ENCODE data around the gene ATRNL1.

The ATRNL1 gene

DNA sequence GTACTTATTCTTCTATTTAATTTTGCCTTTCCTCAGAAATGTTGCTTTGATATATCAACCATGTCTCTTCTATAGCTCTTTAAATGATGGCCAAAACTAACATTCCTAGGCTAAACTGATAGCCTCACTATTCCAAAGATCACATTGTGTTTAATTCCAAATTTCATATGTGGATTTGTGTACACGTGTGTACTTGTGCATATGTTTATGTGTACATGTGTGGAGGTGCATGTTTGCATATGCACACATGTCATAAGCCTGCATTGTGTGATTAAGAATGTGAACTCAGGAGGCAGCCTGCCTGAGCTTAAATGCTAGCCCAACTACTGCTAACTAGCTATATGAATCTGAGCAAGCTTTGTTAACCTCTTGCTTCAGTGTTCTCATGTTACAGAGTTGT is 753.4 kb downstream of the ATRNL1 start:
- no peak for DNase-seq (ENCODE audit: low spot score)

DNA sequence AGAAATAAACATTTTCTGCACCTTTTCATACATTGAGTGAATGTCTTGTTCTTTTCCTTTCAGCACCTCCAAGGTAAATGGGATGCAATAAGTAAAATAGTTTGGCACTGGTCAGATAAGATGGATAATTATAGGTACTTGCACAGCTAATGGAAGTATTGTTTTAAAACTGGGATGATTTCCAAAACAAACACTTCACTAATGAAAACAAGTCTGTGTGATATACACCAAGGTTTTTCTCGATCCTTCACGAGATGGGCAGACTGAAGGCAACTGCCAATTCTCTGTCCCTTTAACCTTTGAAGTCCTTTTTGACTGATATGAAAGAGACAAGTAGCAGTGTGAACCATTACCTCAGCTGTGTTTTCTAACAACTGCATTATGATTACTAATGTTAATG is 756.0 kb downstream of the ATRNL1 start:
- no peak for DNase-seq (ENCODE audit: low spot score)

DNA sequence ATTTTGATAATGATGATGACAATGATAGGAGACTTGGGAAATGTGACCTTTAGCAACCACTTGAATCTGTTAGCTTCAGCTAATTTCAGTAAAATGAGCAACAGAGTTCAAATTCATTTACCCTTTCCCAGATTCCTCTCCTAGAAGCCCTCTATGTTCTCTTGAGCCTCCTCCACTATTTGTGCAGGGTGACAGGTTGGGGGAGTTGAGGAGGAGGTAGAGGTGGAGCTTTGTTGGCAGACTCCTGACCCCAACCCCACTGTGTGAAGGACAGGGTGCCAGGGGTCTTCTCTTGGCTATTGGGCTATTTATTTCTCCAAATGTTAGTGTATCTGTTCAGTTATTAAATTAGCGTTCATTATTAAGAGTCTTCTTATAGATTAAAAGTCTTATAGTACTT is 757.5 kb downstream of the ATRNL1 start:
- DNase-seq (ENCODE audit: low spot score), result no peak

DNA sequence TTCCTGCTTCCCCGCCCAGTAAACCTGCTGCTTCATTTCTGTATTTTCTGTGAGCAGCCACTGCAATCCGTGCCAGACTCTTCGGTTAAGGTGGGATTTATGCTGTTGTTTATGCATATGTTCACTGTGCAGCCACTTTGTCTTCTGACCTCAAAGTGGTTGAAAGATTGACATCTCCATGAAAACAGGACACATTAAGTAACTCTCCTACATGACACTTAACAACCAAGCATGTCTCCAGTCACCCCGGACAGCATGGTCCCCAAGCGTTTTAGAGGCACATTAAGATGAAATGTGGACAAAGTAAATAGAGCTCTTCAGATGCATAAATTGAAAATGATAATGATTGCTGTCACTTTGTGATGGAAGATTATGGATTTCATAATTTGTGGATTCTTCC is 758.5 kb downstream of the ATRNL1 start:
- no peak for DNase-seq (ENCODE audit: low spot score)

DNA sequence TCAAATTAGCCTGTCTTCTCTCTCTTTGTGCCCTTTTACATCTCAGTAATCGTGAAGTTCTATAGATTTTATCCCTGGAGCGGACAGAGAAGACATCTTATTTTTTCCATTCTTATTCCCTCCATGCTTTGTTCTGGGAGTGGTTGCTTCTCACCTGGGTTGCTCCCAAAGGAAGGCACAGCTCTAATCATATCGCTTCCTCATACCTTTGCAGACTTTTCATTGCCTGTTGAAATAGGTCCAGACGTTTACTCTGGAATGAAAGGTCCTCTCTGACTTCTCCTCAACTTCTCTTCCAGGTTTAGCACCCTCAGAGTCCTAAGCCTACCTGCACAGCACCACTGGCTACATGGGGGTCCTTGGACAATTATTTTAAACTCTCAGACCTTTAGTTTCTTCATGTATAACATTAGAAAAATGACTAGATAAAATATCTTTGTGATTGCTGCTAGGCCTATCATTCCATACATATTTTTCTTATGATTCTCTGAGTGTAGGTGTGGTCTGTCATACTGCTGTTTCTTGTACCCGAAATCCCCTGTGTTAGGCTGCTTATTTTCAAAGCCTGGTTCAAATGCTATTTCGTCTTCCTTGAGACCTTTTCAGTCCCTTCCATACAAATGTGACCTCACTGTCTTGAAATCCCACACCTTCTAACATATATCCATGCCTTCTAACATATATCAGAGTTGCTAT is 761.7 kb downstream of the ATRNL1 start:
- no peak for DNase-seq (ENCODE audit: low spot score)

DNA sequence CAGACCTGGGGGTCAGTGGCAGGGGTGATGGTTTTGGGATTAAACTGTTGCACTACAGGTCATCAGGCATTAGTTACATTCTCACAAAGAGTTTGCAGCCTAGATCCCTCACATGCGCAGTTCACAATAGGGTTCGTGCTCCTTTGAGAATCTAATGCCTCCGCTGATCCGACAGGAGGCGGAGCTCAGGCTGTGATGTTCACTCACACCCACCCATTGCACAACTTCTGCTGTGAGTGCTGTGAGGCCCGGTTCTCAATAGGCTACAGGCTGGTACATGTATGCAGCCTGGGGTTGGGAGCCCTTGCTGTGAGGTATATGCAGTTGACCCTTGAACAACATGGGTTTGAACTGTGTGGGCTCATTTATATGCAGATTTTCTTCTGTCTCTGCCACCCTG is 763.4 kb downstream of the ATRNL1 start:
- no peak for DNase-seq (ENCODE audit: low spot score)

DNA sequence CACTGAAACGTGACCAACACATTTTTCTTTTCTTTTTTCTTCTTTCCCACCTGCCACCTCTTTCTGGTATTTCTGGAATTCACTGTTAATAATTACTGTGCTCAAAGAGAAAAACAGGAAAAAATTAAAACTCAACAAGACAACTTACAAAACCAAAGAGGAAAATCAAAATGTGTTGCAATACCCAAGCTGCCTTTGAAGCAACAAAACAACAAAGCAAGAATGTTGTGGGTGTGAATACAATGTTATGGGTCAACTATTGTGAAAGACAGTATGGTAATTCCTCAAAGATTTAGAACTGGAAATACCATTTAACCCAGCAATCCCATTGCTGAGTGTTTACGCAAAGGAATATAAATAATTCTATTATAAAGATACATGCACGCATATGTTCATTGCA is 764.7 kb downstream of the ATRNL1 start:
- no peak for DNase-seq (ENCODE audit: low spot score)

DNA sequence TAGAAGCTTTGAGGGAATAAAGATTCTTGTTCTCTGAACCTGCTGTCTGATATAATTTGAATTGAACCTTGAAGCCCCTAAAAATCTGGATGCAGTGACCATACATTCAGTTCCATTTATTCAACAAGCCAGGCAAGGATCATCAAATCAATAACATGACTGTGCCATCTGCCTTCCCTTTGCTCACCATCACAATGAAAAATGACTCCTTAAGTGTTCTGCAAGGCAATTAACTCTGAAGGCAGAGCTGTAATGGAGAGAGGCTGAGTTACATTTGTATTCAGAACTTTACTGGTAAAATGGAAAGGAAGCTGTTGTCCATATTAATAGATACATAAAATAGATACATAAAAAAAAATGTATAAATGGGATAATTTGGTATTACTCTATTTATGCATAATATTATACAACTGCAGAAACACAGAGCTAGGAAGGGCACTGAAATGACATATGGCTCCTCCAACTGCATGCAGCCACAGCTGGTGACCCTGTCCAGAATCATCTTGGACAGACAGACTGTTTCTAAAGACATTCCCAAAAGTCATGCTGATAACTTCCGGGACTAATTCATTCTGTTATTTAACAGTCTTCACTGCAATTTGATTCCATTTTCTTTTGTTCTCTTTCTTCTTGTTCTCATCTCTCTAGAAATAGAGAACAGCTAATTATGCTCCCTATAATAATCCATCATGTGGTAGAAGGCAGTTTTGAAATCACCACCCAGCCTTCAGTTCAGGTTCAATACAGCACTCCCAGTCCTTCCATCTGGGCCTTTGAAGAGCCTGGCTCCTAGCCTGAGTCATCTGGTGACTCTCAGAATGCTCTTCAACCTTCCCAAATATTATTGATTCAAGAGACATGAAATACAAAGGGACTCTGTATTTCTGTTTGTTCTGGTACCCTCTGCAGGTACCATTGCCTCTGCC is 767.3 kb downstream of the ATRNL1 start:
- DNase-seq (ENCODE audit: low spot score), result no peak

DNA sequence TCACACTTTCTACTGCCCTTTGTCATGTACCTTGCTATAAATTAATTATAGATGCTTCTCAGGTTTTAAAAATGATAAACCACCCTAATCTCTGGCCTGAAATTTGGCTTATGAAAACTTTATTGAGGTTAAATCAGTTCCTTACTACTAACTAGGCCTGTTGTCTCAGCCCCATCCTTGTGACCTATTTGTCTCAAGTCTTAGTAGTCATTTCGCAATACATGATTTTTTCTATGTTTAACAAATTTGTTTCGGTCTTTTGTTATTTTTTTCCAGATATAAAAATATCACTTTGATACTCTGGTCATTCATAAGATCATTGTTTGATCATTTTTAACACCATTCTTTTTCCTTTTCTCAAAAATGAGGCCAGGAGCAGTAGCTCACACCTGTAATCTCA is 768.3 kb downstream of the ATRNL1 start:
- DNase-seq (ENCODE audit: low spot score), result no peak

DNA sequence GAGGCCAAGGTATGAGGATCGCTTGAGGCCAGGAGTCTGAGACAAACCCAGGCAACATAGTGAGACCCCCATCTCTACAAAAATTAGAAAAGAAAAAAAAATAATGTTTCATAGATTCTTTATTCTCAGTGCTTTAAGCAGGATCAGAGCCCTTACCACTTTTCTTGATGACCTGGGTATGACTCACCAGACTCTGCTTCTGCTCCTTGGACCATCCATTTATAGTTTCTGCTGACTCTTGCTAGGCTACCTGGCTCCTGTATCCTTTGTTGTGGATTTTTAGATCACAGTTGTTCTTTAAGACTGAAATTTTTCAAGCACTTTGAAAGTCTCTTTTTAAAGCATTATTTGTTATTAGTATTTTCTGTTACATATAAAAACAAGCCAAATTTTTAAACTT is 768.7 kb downstream of the ATRNL1 start:
- peak; percentile 1 for DNase-seq (ENCODE audit: low spot score)

DNA sequence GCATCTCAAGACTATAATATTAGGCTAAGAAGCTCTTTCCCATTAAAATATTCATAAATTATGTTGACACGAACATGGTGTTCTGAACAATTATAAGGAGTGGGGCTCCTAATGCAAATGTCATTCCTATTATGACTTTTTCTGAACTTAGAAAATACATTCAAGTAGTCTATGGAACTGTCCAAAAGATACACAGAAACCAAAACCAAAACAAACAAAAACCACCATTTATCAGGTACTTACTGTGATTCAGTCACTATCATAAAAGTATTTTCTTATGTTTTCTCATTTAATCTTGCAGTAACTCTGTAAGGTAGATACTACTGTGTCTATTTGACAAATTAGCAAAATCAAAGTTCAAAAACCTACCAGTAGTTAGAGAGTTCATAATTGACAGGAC is 773.0 kb downstream of the ATRNL1 start:
- DNase-seq (ENCODE audit: low spot score), result no peak

DNA sequence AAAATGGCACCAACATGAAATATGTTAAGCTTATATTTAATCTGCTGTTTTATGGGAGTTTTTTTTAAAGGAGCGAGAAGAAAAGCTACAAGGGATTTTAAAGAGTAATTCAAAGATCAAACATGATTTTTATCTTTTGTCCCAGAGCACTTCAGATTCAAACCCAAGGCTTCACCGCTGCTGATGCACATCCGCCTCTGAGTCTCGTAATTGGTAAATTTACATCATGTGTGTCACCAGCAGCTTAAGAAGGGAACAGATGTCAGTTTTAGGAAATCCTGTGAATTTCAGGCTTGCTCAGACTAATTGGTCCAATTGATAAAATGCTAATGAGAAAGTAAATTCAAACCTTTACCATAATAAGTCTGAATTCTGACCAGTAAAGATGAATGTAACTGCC is 773.5 kb downstream of the ATRNL1 start:
- DNase-seq (ENCODE audit: low spot score), result no peak

DNA sequence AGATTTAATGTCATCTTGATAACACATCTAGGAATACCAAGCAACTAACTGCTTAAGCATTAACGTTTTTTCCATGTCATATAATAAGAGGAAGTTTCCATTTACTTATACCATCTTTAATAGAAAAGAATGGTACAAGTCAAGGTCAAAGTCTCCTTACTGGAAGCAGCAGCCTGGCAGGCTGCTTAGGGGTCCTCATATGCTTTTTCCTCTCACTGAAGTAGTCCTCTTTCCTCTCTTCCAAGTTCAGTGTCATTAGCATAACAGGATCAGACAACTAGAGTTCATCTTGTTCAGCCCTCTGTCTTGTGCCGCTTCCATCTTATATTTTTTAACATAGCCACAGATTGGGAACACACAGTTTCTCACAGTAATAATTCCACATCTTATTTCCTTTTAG is 774.1 kb downstream of the ATRNL1 start:
- DNase-seq (ENCODE audit: low spot score), result no peak

DNA sequence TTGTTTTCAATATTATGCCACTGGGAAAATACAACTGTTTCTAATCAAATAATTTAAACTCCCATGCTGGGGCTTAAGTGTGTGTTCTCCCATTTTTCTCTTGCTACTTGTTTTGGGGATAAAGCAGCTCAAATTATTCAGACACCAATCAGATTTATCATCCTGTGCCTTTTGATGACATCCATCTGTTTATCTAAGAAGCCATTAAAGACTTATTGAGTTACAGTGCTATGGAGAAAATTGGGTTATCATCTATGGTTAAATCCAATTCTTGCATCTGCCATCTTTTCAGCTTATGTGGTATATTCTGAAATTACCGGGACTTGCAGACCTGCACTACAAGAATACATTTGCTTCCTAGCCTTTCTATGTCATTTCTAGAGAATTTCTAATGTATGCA is 778.7 kb downstream of the ATRNL1 start:
- DNase-seq (ENCODE audit: low spot score), result no peak

DNA sequence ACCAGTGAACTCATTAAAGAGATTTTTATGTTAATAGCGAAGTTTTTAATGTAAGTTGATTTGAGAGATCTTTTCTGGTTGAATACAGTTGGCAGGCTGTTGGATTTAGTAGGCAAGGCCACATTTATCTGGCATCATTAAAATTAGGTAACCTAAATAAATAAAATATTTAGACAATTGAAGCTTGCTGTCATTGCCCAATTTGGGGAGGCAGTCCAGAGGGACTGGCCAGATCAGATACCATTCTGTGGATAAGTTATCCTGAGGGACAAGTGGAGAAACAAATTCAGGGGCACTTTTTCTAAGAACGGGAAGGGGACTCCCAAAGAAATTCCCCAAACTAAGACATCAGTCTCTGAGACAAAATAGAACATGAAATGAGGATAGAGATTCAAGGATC is 782.0 kb downstream of the ATRNL1 start:
- DNase-seq (ENCODE audit: low spot score), result no peak

DNA sequence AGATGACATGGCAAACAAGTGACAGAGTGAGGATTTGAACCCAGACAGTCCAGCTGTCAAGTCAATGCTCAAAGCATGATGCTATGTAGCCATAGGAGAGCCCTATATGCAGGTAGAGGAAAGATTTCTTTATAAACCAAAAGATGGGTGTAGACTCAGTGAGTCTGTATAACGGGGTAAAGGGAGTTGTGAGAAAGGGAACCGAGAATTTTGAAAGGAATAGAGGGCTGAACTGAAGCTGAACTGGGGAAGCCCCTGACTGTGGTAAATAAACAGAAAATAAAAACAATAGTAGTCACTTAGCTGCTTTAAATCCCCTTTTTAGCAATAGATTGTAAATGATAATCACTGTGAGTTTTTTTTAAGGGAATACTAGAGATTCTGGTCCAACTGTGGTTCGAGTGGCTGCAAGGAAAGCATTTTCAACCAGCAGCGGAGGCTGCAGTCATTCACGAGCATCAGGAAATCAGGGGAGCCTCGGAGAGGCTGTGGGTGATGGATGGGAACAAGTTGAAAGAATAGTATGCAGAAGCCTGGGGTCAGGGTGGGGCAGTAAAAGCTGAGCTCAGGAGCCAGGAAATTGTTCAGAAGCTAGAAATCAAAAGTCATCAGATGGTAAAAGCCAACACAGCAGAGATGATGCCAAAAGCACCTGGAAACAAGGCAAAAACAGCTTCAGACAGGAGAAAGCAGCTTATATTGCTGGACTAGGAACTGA is 786.4 kb downstream of the ATRNL1 start:
- DNase-seq (ENCODE audit: low spot score), result no peak

DNA sequence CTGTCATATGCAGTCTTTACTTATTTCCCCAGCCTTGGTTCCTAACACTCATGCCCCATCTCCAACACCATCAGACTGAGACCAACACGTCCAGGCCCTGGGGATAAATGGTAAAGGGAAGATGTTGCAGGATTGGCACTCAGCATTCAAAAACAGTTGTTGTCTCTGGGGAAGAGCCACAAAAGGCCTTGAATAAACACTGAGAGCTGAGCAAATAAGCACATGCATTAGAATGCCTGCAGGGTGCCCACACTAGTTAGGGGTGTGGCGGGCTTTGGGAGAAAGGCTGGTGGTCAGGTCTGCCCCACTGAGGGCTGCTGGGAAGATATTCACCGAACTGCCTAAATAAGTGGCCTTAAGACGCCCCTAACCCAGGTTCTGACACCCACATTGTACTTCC is 788.9 kb downstream of the ATRNL1 start:
- no peak for DNase-seq (ENCODE audit: low spot score)

DNA sequence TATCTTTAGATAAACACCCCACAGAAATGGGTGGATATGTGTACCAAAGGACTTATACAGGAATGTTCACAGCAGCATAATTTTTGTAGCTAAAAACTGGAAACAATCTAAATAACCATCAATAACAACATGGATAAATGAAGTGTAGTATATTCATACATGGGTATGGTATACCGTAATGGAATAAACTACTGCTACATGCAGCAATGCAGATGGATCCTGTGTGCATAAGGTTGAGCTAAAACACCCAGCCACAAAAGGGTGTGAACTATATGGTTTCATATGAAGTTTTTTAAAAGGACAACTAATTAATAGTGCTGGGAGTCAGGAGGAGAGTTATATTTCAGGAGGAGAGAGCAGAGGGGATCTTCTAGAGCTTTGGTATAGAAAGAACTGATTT is 790.2 kb downstream of the ATRNL1 start:
- no peak for DNase-seq (ENCODE audit: low spot score)

DNA sequence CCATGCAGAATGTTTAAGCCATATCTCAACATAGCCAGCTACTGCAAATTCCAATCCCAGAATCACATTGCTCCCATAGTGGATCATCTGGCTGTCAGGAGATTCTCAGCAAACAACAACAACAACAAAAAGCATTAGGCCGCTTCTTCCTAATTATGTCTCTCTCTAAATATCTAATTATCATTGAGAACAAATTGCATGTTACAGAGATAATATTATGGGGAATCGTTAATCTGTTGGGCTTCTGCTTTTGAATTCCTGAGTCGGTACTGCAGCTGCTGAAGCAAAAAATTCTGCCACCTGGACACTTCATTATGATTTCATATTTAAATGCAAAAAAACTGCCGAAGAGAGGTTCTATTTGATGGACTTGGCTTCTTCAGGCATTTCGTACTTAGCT is 791.2 kb downstream of the ATRNL1 start:
- no peak for DNase-seq (ENCODE audit: low spot score)

DNA sequence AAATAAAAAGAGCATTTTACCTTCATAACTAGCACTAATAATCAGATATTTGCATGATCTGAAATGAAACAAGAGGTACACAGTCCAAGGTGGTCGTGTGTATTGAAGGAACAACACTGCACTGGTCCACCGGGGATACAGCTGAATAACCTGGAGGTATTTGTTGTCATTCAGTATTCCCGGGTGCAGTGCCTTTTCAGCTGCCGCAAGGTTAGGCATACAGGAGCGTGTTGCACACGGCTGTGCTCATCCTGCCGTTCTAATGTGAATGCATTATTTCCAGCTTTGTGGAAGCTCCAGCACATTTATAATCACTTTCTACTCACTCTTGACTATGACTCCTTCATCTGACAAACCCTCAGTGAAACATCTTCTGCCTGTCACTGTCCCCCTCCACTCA is 802.0 kb downstream of the ATRNL1 start:
- no peak for DNase-seq (ENCODE audit: low spot score)

DNA sequence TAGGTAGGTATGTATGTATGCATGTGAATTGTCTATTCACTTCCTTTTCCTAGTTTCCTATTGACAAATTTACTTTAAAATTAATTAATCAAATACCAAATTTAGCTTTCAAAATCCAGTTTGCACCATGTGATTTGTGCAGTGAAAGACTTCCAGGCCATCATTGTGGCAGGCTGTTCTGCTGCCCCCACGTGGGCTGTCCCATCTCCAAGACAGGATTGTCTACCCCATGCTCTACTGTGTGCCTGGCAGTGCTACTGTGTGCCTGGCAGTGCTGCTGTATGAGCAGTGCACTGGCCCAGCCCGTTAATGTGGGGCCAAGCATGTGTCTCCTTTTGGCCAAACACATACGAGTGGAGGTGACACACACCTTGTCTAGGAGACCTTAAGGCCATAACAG is 805.1 kb downstream of the ATRNL1 start:
- no peak for DNase-seq (ENCODE audit: low spot score)

DNA sequence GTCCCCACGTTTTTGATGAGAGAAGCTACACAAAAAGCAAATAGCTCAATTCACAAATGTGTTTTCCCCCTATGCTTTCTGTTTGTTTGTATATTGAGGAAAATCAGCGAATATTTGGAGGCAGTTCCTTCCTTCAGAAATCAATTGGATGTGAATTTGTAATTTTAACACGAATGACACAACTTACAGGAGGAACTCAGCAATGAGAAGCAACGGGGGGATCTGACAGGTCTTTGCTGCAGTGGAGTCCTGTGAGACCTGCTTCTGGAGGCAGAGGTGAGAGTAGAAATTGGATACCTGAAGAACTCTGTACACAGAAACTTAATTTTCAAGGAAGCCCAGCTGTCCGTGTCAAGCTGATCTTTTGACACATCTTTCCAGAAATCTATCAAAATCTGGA is 809.4 kb downstream of the ATRNL1 start:
- DNase-seq (ENCODE audit: low spot score), result no peak

DNA sequence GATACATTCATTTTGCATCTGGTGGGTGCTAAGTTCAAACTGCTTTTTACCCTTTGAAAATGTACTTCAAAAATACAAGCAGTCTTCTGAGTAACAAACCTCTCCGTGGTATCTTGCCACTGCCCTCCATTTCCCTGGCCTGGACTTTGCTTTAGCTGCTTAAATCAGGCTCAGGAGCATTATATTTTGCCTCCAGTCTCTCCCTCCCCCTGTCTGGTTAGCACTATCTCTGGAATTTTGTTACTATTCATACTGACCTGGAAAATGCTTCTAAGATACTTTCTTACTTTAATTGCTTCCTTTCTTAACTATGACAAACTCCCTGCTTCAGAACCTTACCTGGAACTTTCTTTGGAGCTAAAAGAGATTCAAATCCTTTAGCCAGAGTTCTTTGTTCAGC is 810.0 kb downstream of the ATRNL1 start:
- DNase-seq (ENCODE audit: low spot score), result no peak

Data from COLO829 (cell line).